H1 (cell line): Measurements from ENCODE around the gene RUNX1. TPM values are rescaled to one million over a fixed set of nuclear protein-coding genes. Genes with fewer than 3 reads are reported as not detected.

Source experiments
- CTCF ChIA-PET: fragments of 300-600 bp; sonication (Branson Sonifier 250); formaldehyde crosslinking; loops from one replicate; lab custom pipeline; 2021; ENCODE audit not compliant: partially characterized antibody; lab: Charles Lee
- POLR2A ChIA-PET: fragments of 300-600 bp; sonication (Branson Sonifier 250); formaldehyde crosslinking; loops from one replicate; lab custom pipeline; 2021; ENCODE audit warnings: inconsistent platforms; ENCODE audit not compliant: partially characterized antibody; lab: Charles Lee
- DNase-seq, 2 experiments: peaks; one replicate each; pipeline versions ENCODE4 v3.0.0 to v3.0.0-alpha.2; 2010 to 2022; ENCODE audit warnings: low spot score in 2 of 2, low read depth in 1 of 2, mixed read lengths in 1 of 2
- FAIRE-seq: peaks from 2 replicates; lab custom pipeline; 2011; peaks lifted over from hg19 to GRCh38; lab: Jason Lieb, UNC
- H2AFZ ChIP-seq: 2 replicates; pipeline ENCODE4 v1.8.1; 2012; ENCODE audit warnings: low read length, inconsistent platforms
- H2AK5ac ChIP-seq: 2 replicates; pipeline ENCODE4 v1.6.1; 2013; ENCODE audit warnings: low read depth, low read length
- H2BK120ac ChIP-seq: replicated peaks from 2 replicates; pipeline ENCODE3; 2013; ENCODE audit warnings: low read depth, low read length, inconsistent platforms
- H2BK12ac ChIP-seq: 2 replicates; pipeline ENCODE4 v1.6.1; 2013; ENCODE audit warnings: low read depth, low read length
- H2BK15ac ChIP-seq: 2 replicates; pipeline ENCODE4 v1.6.1; 2013; ENCODE audit warnings: low read length
- H2BK20ac ChIP-seq: 2 replicates; pipeline ENCODE4 v1.6.1; 2013; ENCODE audit warnings: low read length
- H2BK5ac ChIP-seq: 2 replicates; pipeline ENCODE4 v1.6.1; 2013; ENCODE audit warnings: low read depth, low read length
- H3K14ac ChIP-seq: 2 replicates; pipeline ENCODE4 v1.6.1; 2013; ENCODE audit warnings: inconsistent platforms; ENCODE audit not compliant: insufficient read length
- H3K18ac ChIP-seq: 2 replicates; pipeline ENCODE4 v1.6.1; 2013; ENCODE audit warnings: low read length; ENCODE audit errors: extremely low read depth
- H3K23ac ChIP-seq: 2 replicates; pipeline ENCODE4 v1.6.1; 2013; ENCODE audit warnings: inconsistent platforms; ENCODE audit not compliant: insufficient read length
- H3K23me2 ChIP-seq: 2 replicates; pipeline ENCODE4 v1.6.1; 2013; ENCODE audit warnings: low read depth, low read length
- H3K27ac ChIP-seq: 2 replicates; pipeline ENCODE4 v1.6.1; 2011; ENCODE audit warnings: low read depth, low read length, inconsistent platforms
- H3K27me3 ChIP-seq, 4 experiments: replicated peaks in 1 of 4; 1 replicate in 1 of 4; 2 replicates in 3 of 4; pipeline versions ENCODE4 v1.6.1 to v1.8.1; 2011 to 2013; ENCODE audit warnings: low read length in 3 of 4, mild to moderate bottlenecking in 3 of 4, inconsistent platforms in 2 of 4, mixed read lengths in 2 of 4, moderate library complexity in 1 of 4; ENCODE audit not compliant: control insufficient read depth in 3 of 4, insufficient read depth in 3 of 4; ENCODE audit errors: extremely low read depth in 1 of 4
- H3K36me3 ChIP-seq, 4 experiments: 2 replicates each; pipeline versions ENCODE4 v1.6.1 to v1.8.1; 2011 to 2013; ENCODE audit warnings: mild to moderate bottlenecking in 4 of 4, low read length in 3 of 4, moderate library complexity in 2 of 4, control low read depth in 1 of 4, inconsistent platforms in 1 of 4; ENCODE audit not compliant: insufficient read depth in 4 of 4, control insufficient read depth in 2 of 4
- H3K4ac ChIP-seq: replicated peaks from 2 replicates; pipeline ENCODE3; 2013; ENCODE audit warnings: low read length, low read depth, mixed read lengths, inconsistent platforms; ENCODE audit not compliant: insufficient read length
- H3K4me1 ChIP-seq, 4 experiments: replicated peaks in 1 of 4; 1 replicate in 1 of 4; 2 replicates in 3 of 4; pipeline versions ENCODE4 v1.6.1 to v1.8.1; 2011 to 2013; ENCODE audit warnings: low read length in 3 of 4, inconsistent platforms in 2 of 4, mixed read lengths in 1 of 4; ENCODE audit not compliant: insufficient read depth in 4 of 4, control insufficient read depth in 3 of 4
- H3K4me2 ChIP-seq, 2 experiments: 2 replicates each; pipeline versions ENCODE4 v1.6.1 to v1.8.1; 2011 to 2013; ENCODE audit warnings: low read depth in 2 of 2, low read length in 2 of 2, control low read depth in 1 of 2, inconsistent platforms in 1 of 2, mild to moderate bottlenecking in 1 of 2; ENCODE audit not compliant: insufficient read depth in 1 of 2
- H3K4me3 ChIP-seq, 4 experiments: fragments of 200-600, 300-600 bp in 1 of 4; sonication (generic), shearing (Covaris generic), sonication (Bioruptor Twin) in 1 of 4; 2 replicates each; pipeline versions ENCODE4 v1.5.1 to v1.8.1; 2011 to 2016; ENCODE audit warnings: low read length in 4 of 4, low read depth in 3 of 4, control low read depth in 2 of 4, inconsistent platforms in 2 of 4, mild to moderate bottlenecking in 2 of 4, mixed read lengths in 1 of 4, moderate library complexity in 1 of 4; ENCODE audit not compliant: insufficient read depth in 2 of 4; ENCODE audit errors: extremely low read depth in 1 of 4
- H3K56ac ChIP-seq: replicated peaks from 2 replicates; pipeline ENCODE3; 2013; ENCODE audit warnings: low read depth, mild to moderate bottlenecking, mixed read lengths, low read length, inconsistent platforms; ENCODE audit not compliant: insufficient read length
- H3K79me1 ChIP-seq: 2 replicates; pipeline ENCODE4 v1.6.1; 2013; ENCODE audit warnings: low read depth, low read length, control low read depth
- H3K79me2 ChIP-seq, 2 experiments: 2 replicates each; pipeline versions ENCODE4 v1.6.1 to v1.8.1; 2012 to 2013; ENCODE audit warnings: low read length in 2 of 2, mild to moderate bottlenecking in 2 of 2, inconsistent platforms in 1 of 2; ENCODE audit not compliant: insufficient read depth in 2 of 2, control insufficient read depth in 1 of 2
- H3K9ac ChIP-seq, 4 experiments: replicated peaks in 1 of 4; 1 replicate in 1 of 4; 2 replicates in 3 of 4; pipeline versions ENCODE4 v1.6.1 to v1.8.1; 2011 to 2013; ENCODE audit warnings: low read depth in 3 of 4, low read length in 3 of 4, control low read depth in 2 of 4, mild to moderate bottlenecking in 2 of 4, moderate library complexity in 2 of 4, inconsistent platforms in 1 of 4; ENCODE audit errors: extremely low read depth in 1 of 4
- H3K9me3 ChIP-seq, 2 experiments: 2 replicates each; pipeline versions ENCODE4 v1.6.1 to v1.8.1; 2012 to 2013; ENCODE audit warnings: mild to moderate bottlenecking in 2 of 2, moderate library complexity in 2 of 2, control low read depth in 1 of 2, inconsistent platforms in 1 of 2, low read depth in 1 of 2, low read length in 1 of 2, mixed read lengths in 1 of 2; ENCODE audit not compliant: insufficient read depth in 2 of 2
- H4K20me1 ChIP-seq, 2 experiments: replicated peaks in 1 of 2; 2 replicates each; pipeline versions ENCODE3 to v1.8.1; 2011 to 2013; ENCODE audit warnings: inconsistent platforms in 2 of 2, low read length in 2 of 2, mild to moderate bottlenecking in 1 of 2; ENCODE audit not compliant: insufficient read depth in 2 of 2, control insufficient read depth in 1 of 2
- H4K5ac ChIP-seq: 2 replicates; pipeline ENCODE4 v1.6.1; 2013; ENCODE audit warnings: low read length, low read depth, mixed read lengths, inconsistent platforms; ENCODE audit not compliant: insufficient read length
- H4K8ac ChIP-seq: 2 replicates; pipeline ENCODE4 v1.8.0; 2013; ENCODE audit warnings: mild to moderate bottlenecking, moderate library complexity, low read length, inconsistent platforms; ENCODE audit not compliant: insufficient read depth; ENCODE audit errors: extremely low read depth
- H4K91ac ChIP-seq: replicated peaks from 2 replicates; pipeline ENCODE3; 2013; ENCODE audit warnings: low read length, mixed read lengths, inconsistent platforms; ENCODE audit not compliant: insufficient read length
- E2F6 ChIP-seq: IDR thresholded peaks from 2 replicates; pipeline ENCODE4 v1.6.1; 2012; ENCODE audit warnings: inconsistent platforms
- HDAC2 ChIP-seq, 2 experiments: fragments of 300-600 bp in 1 of 2; sonication (generic) in 1 of 2; IDR thresholded peaks; 2 replicates each; pipeline ENCODE4 v1.6.1; 2011 to 2012; ENCODE audit warnings: low read depth in 2 of 2, low read length in 2 of 2, mild to moderate bottlenecking in 2 of 2, moderate library complexity in 2 of 2, borderline replicate concordance in 1 of 2, inconsistent platforms in 1 of 2
- KDM1A ChIP-seq: fragments of 200-600, 300-600 bp; sonication (generic); IDR thresholded peaks from 2 replicates; pipeline ENCODE4 v1.7.1; 2016; ENCODE audit warnings: mild to moderate bottlenecking, low read length, borderline replicate concordance
- POU5F1 ChIP-seq: IDR thresholded peaks from 2 replicates; pipeline ENCODE4 v1.6.1; 2011; ENCODE audit warnings: low read depth, mild to moderate bottlenecking, low read length, moderate library complexity
- SAP30 ChIP-seq: fragments of 300-600 bp; sonication (generic); IDR thresholded peaks from 2 replicates; pipeline ENCODE4 v1.7.1; 2012; ENCODE audit warnings: low read length, moderate library complexity, mild to moderate bottlenecking, inconsistent platforms; ENCODE audit not compliant: insufficient read depth, insufficient replicate concordance
- SIX5 ChIP-seq: IDR thresholded peaks from 2 replicates; pipeline ENCODE4 v1.6.1; 2011; ENCODE audit warnings: mild to moderate bottlenecking, low read depth, low read length
- TEAD4 ChIP-seq: IDR thresholded peaks from 2 replicates; pipeline ENCODE4 v1.6.1; 2012; ENCODE audit warnings: low read depth, low read length, inconsistent platforms, mixed read lengths
- WGBS, 2 experiments: shearing (Covaris generic) in 1 of 2; methylation state at CpG; one replicate each; pipeline versions ENCODE4 v1.1.6 to v1.1.7; 2013 to 2015; ENCODE audit warnings: low lambda C conversion rate in 2 of 2, mixed read lengths in 2 of 2, inconsistent platforms in 1 of 2, low coverage in 1 of 2, missing lambda C conversion rate in 1 of 2; ENCODE audit not compliant: insufficient replicate concordance in 2 of 2, insufficient coverage in 1 of 2, insufficient read length in 1 of 2; ENCODE audit errors: extremely low coverage in 1 of 2, missing lambda C conversion rate in 1 of 2; 5-methylcytosine and 5-hydroxymethylcytosine counted together
- polyA plus RNA-seq, 7 experiments: library from polyadenylated mRNA; depleted of rRNA in 3 of 7; stranded (reverse) in 5 of 7; unstranded in 2 of 7; fragments of >200 nt in 5 of 7; fragments of 200-250 nt in 2 of 7; gene quantifications; 1 replicate in 5 of 7; 2 replicates in 1 of 7; 4 replicates in 1 of 7; pipeline versions ENCODE4 v1.2.1 to v1.2.3, GENCODE V29; 2011 to 2013; ENCODE audit warnings: missing spikeins in 2 of 7, mixed read lengths in 2 of 7
- total RNA-seq: library from RNA; stranded (reverse); fragmentation: NEBNext Ultra II Directional; extraction: Animal tissue kit (Norgen Biotek cat#: 25700); gene quantifications from 2 replicates; pipeline ENCODE4 v1.2.1, GENCODE V29; 2021

RUNX1 gene
- total and polyA plus RNA-seq, 2 of the 8 experiments (the other 6 are each of a cell fraction or from before 2014, with no cell fraction given) = 0.20 to 0.60 TPM

- CTCF ChIA-PET = no interaction called here
- no peak overlapping the region for H4K91ac ChIP-seq
- H2BK120ac ChIP-seq = no peak overlapping the region
- H4K8ac ChIP-seq = no peak overlapping the region
- WGBS, 2 experiments = 89% methylated on average over 1 of the region's 1 CpG; no CpG with 5 or more reads in 1 of the 2 experiments
- no peak overlapping the region for H4K5ac ChIP-seq
- no peak overlapping the region for H2BK20ac ChIP-seq
- TF ChIP-seq E2F6 (no peak), SIX5 (no peak), TEAD4 (peak; percentile 67; the same call in 1 of the 2 replicates), HDAC2 (IDR thresholded peaks at IDR 0.05; ENCODE audit: borderline replicate concordance in 1 of 2, low read depth in 2 of 2, low read length in 2 of 2) (peak in 1 of 2 experiments; percentile 95; a peak in 2 of 4 replicates), KDM1A (peak; percentile 98), SAP30 (no peak), POU5F1 (no peak)
- H2BK12ac ChIP-seq = no peak overlapping the region
- no peak overlapping the region for H3K4me3 ChIP-seq
- peaks cover 0 to 6% (median under 1%) of the 10 kb centered on the region in 4 experiments; a peak in 2 of 7 replicates for H3K4me1 ChIP-seq
- no peaks in the 10 kb centered on the region for H3K36me3 ChIP-seq
- no peak overlapping the region for H3K14ac ChIP-seq
- H3K9me3 ChIP-seq = peaks cover 0 to 2% of the 10 kb centered on the region in 2 experiments; a peak in 1 of 4 replicates
- H3K79me2 ChIP-seq = no peaks in the 10 kb centered on the region
- no peak overlapping the region for H3K56ac ChIP-seq
- no peak overlapping the region for H2AK5ac ChIP-seq
- H3K4ac ChIP-seq = no peak overlapping the region
- FAIRE-seq (no peak), DNase-seq (no peak)
- H3K23me2 ChIP-seq = peaks cover 3% of the 10 kb centered on the region; the same call in 1 of the 2 replicates
- H4K20me1 ChIP-seq = no peaks in the 10 kb centered on the region
- H3K18ac ChIP-seq = no peak overlapping the region
- no peak overlapping the region for H3K23ac ChIP-seq
- H3K9ac ChIP-seq = no peak overlapping the region
- no peak overlapping the region for H2AFZ ChIP-seq
- no peak overlapping the region for H2BK15ac ChIP-seq
- peaks cover 0 to 11% (median 8%) of the 10 kb centered on the region in 4 experiments; a peak in 6 of 7 replicates for H3K27me3 ChIP-seq
- no peak overlapping the region for H3K27ac ChIP-seq
- H3K79me1 ChIP-seq = no peaks in the 10 kb centered on the region
- no peak overlapping the region for H3K4me2 ChIP-seq
- POLR2A ChIA-PET = no interaction called here
- H2BK5ac ChIP-seq = no peak overlapping the region
Measured at GRCh38 chr21:35024071-35024420, 25.1 kb downstream of the RUNX1 start.
